ENCODE measurements around the gene SENP6. TPM values are rescaled to one million over a fixed set of nuclear protein-coding genes. Genes with fewer than 3 reads are reported as not detected.

SENP6 gene
- total RNA-seq, 1 donor from 2014 or later, result 82.1 TPM

DNA sequence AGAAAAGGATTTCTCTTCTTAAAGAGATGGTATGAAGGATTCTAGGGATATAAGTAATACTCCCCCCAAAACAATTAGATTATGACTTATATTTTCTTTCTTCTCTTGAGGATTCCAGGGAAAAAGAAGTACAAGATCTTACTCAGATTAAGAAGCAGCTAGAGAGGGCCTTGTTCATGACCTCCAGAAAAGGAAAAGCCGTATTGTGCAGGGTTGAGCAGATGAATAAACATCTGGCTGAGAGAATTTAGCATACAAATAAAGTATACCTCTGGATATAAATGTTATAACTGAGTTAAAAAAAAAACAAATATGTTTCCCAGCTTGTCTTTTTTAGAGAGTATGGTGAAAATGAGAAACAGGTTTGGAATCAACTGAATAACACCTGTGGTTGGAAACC lies 158.6 kb downstream of the SENP6 start:
- H3K4me3 Mint-ChIP-seq (ENCODE audit: unreplicated experiment), result no peak overlapping the region
- TF ChIP-seq CTCF (IDR thresholded peaks at IDR 0.05), result no peak
- H3K9me3 Mint-ChIP-seq (ENCODE audit: low read depth), result no peaks in the 10 kb centered on the region
- no peak for DNase-seq (ENCODE audit: low spot score)
- peak overlapping the region; percentile 50 for H3K27ac Mint-ChIP-seq (ENCODE audit: unreplicated experiment)
- H3K27me3 Mint-ChIP-seq (ENCODE audit: low read depth), result no peaks in the 10 kb centered on the region
- peaks cover 3% of the 10 kb centered on the region for H3K36me3 Mint-ChIP-seq (ENCODE audit: low read depth)
- H3K4me1 Mint-ChIP-seq (ENCODE audit: low read depth), result peaks cover 36% of the 10 kb centered on the region

- no peak for TF ChIP-seq CTCF (IDR thresholded peaks at IDR 0.05)
- DNase-seq (ENCODE audit: low spot score), result no peak
- Mint-ChIP-seq H3K27ac (ENCODE audit: unreplicated experiment) (no peak overlapping the region), H3K27me3 (ENCODE audit: low read depth) (no peaks in the 10 kb centered on the region), H3K4me1 (ENCODE audit: low read depth) (peaks cover 36% of the 10 kb centered on the region), H3K4me3 (ENCODE audit: unreplicated experiment) (no peak overlapping the region), H3K9me3 (ENCODE audit: low read depth) (no peaks in the 10 kb centered on the region), H3K36me3 (ENCODE audit: low read depth) (peaks cover 3% of the 10 kb centered on the region)
These were observed 159.8 kb downstream of the SENP6 start for GRCh38 chr6:75761489-75761888.

DNA sequence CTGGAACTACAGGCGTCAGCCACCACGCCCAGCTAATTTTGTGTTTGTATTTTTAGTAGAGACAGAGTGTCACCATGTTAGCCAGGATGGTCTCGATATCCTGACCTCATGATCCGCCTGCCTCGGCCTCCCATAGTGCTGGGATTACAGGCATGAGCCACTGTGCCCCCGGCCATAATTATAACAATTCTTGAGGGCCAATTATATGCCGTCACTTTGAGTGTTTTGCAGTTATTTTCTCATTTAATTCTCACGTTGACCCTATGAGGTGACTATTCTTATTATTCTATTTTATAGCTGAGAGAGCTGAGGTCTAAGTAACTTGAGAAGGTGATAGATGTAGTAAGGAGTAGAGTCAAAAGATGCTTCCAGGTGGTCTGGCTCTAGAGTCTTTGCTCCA lies 160.4 kb downstream of the SENP6 start:
- Mint-ChIP-seq H3K27ac (ENCODE audit: unreplicated experiment) (no peak overlapping the region), H3K4me3 (ENCODE audit: unreplicated experiment) (no peak overlapping the region)
- no peak for DNase-seq (ENCODE audit: low spot score)

DNA sequence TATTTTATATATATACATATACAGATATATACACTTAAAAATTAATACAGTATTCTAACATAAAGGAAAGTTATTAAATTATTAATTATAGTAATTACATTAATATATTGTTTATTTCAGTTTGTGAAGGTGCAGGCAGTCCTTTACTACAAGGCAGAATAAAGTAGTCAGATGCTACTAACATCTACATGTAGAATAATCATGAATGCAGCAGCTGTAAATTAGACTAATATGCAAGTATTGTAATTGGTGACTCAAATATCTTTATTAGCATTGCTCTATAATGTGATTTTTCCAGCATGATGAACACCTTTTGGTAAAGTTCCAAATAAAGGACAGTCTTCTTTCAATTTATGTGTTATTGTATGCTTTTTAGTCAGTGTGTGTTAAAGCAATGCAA lies 164.7 kb downstream of the SENP6 start:
- H3K27ac Mint-ChIP-seq (ENCODE audit: unreplicated experiment), result no peak overlapping the region
- no peak overlapping the region for H3K4me3 Mint-ChIP-seq (ENCODE audit: unreplicated experiment)
- H3K9me3 Mint-ChIP-seq (ENCODE audit: low read depth), result no peaks in the 10 kb centered on the region
- DNase-seq (ENCODE audit: low spot score), result no peak
- H3K27me3 Mint-ChIP-seq (ENCODE audit: low read depth), result no peaks in the 10 kb centered on the region
- TF ChIP-seq CTCF (IDR thresholded peaks at IDR 0.05), result no peak
- H3K4me1 Mint-ChIP-seq (ENCODE audit: low read depth), result no peaks in the 10 kb centered on the region
- H3K36me3 Mint-ChIP-seq (ENCODE audit: low read depth), result peaks cover 3% of the 10 kb centered on the region

More for the DNA sequence above, 160.4 kb downstream of the SENP6 start:
- no peak for TF ChIP-seq CTCF (IDR thresholded peaks at IDR 0.05)
- peaks cover 36% of the 10 kb centered on the region for H3K4me1 Mint-ChIP-seq (ENCODE audit: low read depth)
- H3K36me3 Mint-ChIP-seq (ENCODE audit: low read depth), result peaks cover 3% of the 10 kb centered on the region
- no peaks in the 10 kb centered on the region for H3K27me3 Mint-ChIP-seq (ENCODE audit: low read depth)
- H3K9me3 Mint-ChIP-seq (ENCODE audit: low read depth), result no peaks in the 10 kb centered on the region

Other genes with a start within 250 kb of the SENP6 start
- gene FILIP1, start 108.1 kb upstream of the SENP6 start, total RNA-seq, result 0.51 to 7.1 TPM (median 7.0 TPM) in 3 replicates
- gene MYO6, start 147.4 kb downstream of the SENP6 start, total RNA-seq, result 32.5 to 56.0 TPM (median 34.4 TPM) in 3 replicates